Hematopoietic multipotent progenitor cell treated with erythropoietin and hydrocortisone succinate and interleukin-3 and kit ligand, for 8 days (in vitro differentiated cells): ENCODE data around the gene CYP3A7.
A peak's percentile ranks its signal among the peaks of the same experiment; 100 is the strongest.
"Not testable (repeated sequence)": the region's sequence is repeated elsewhere in the genome, so short reads cannot be mapped to it uniquely, and the experiment has no call there.

Source experiments
- DNase-seq: peaks from one replicate; pipeline ENCODE4 v3.0.0-alpha.2; 2015

CYP3A7 gene

GRCh38 chr7:99698867-99699730 is 35.9 kb downstream of the CYP3A7 start:
- not testable (repeated sequence) for DNase-seq

- no peak for DNase-seq
Observed at GRCh38 chr7:99694912-99695304, 40.1 kb downstream of the CYP3A7 start.

GRCh38 chr7:99694201-99694911 is 40.6 kb downstream of the CYP3A7 start:
- peak; percentile 40 for DNase-seq

GRCh38 chr7:99693427-99694200 is 41.4 kb downstream of the CYP3A7 start:
- DNase-seq, result peak; percentile 92

GRCh38 chr7:99693100-99693426 is 41.9 kb downstream of the CYP3A7 start:
- DNase-seq, result no peak

GRCh38 chr7:99692563-99692962 is 42.4 kb downstream of the CYP3A7 start:
- DNase-seq, result not testable (repeated sequence)

- not testable (repeated sequence) for DNase-seq
Observed at GRCh38 chr7:99691658-99692057, 43.3 kb downstream of the CYP3A7 start.

- DNase-seq, result not testable (repeated sequence)
Observed at GRCh38 chr7:99690918-99691317, 44.1 kb downstream of the CYP3A7 start.

GRCh38 chr7:99685871-99686608 is 49.0 kb downstream of the CYP3A7 start:
- DNase-seq, result peak; percentile 85

GRCh38 chr7:99685129-99685758 is 49.8 kb downstream of the CYP3A7 start:
- DNase-seq, result no peak

GRCh38 chr7:99679400-99680191 is 55.4 kb downstream of the CYP3A7 start, which contains the start of gene CYP3A5:
CYP3A5 (minus strand) TSS chr7:99679996; CDS start chr7:99679896, 100 bp downstream.
- DNase-seq, result peak; percentile 41

GRCh38 chr7:99679032-99679399 is 56.0 kb downstream of the CYP3A7 start:
- DNase-seq, result no peak

GRCh38 chr7:99677648-99678045 is 57.3 kb downstream of the CYP3A7 start:
- DNase-seq, result no peak

- DNase-seq, result no peak
Observed at GRCh38 chr7:99677013-99677647, 57.9 kb downstream of the CYP3A7 start.

GRCh38 chr7:99674995-99675742 is 59.8 kb downstream of the CYP3A7 start:
- no peak for DNase-seq

GRCh38 chr7:99672573-99672972 is 62.4 kb downstream of the CYP3A7 start:
- no peak for DNase-seq

GRCh38 chr7:99669782-99670181 is 65.2 kb downstream of the CYP3A7 start:
- no peak for DNase-seq

GRCh38 chr7:99668541-99668940 is 66.5 kb downstream of the CYP3A7 start:
- no peak for DNase-seq

- DNase-seq, result no peak
Observed at GRCh38 chr7:99667179-99667578, 67.8 kb downstream of the CYP3A7 start.

GRCh38 chr7:99666013-99666395 is 69.0 kb downstream of the CYP3A7 start:
- DNase-seq, result no peak
